ENCODE measurements around the gene TNS3.

TNS3 gene

DNA sequence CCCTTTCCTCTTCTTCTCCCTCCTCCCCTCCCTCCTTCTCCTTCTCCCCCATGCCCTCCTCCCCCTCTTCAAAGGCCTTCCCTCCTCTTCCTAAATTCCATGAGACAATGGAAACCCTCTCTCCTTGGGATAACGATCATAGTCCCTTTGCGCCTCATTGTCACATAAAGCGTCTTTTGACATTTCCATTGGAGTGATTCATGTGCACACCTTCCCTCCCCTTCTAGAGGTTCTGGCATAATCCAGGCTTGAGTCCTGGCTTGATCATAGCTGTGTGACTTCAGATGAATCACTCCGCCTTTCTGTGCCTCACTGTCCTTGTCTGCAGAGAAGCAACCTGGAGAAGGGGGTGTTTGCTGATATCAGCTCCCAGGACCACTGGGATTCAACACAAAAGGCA, 204.2 kb downstream of the TNS3 start:
- DNase-seq: no peak

DNA sequence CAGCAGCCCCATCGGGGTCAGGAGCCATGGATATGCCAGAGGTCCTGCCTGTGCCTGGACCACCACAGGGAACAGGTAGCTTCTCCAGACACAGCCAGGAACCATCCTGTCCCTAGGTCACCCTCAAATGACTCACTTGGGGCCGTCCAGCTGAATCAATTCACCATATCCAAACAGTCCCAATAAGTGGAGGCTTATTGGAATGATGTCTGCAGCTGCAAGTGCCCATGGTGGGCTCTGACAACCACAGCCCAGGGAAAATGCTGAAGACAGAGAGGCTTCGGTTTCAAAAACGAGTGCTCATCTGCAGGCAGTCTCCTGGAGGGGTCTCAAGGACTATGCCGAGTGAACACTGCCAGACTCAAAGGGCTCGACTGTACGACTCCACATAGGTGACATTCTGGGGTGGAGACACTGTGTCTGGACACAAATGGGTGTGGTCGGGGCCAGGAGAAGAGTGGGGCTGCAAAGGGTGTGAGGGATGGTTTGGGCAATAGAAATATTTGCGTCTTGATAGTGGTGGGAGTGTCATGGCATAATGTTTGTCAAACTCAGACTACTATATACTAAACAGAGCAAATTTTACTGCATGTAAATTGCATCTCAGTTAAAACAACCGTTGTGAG, 204.8 kb downstream of the TNS3 start:
- DNase-seq: no peak

DNA sequence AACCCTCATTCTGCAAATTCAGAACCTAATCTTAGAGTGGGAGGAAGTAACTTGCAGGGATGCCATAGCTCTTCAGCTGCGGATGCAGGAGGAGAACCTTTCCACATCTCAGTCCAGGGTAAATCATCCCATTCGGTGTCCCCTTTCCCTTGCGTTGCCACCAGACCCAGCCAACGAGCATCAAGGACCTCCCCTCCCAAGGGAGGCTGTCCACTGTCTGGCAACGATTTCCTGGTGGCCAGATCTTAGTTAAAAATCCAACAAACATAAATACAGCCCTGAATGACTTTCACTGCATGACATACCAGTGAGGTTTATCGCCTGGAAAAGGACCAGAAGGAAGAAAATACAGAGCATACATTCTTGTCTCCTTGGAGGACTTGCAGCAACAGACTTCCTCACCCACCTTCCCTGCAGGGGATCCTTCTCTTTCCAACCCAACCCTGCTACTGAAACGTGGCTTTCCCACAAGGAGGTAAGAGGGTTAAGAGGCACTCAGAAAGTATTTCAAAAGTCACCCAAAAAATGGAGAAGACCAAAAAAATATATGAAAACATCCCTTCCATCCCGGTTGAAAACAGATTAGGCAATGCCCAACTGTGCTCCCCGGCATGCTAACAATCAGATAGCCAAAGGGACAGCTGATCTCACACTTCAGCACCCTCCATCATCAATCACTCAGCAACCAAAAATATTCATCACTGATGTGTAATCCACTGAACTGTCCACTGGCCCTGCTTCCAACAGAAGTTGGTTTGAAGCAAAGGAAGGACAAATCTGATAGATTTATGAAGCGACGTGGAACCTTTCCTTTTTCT, 206.6 kb downstream of the TNS3 start:
- DNase-seq: peak; percentile 83

DNA sequence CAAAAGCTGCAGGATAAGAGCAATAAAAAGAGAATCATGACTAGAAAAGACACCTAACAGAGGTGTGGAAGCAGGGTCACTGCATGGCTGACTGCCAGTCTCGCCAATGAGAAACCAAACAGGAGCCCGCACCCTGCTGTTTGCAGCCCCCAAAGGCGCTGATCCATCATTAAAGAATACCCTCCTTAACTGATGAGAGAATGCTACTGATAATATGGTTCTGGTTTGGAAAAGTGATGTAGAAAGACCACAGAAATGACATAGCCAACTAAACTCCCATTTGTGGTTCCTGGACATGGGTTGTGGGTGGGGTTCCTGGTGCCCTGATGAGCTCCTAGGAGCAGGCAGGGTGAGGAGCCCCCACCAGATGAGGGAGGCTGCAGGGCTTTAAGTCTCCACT, 207.4 kb downstream of the TNS3 start:
- no peak for DNase-seq

DNA sequence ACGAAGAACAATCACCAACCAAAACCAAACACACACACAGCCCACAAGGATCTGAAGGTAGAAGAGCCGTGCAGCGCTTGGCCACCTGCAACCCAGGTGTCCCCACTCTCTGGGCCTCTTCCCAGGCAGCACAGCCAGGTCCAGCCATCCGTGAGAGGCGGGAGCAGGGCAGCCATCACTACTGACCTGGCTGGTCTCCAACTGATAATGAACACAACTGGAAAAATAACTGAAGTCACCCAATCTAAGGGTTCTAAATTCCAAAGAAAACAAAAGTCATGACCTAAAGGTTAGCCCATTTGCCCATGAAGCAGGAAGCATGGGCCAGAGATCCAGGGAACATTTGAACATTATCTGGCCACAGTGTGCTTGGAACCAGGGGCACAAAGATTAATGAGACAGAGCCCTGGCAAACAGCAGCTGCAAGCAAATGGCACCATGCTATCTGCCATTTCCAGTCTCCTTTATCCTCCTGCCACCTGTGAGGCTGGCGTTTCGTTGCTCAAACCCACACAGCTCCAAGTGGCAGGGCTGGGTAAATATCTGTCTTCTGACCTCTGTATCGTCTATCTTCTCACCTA, 207.9 kb downstream of the TNS3 start:
- DNase-seq: no peak

DNA sequence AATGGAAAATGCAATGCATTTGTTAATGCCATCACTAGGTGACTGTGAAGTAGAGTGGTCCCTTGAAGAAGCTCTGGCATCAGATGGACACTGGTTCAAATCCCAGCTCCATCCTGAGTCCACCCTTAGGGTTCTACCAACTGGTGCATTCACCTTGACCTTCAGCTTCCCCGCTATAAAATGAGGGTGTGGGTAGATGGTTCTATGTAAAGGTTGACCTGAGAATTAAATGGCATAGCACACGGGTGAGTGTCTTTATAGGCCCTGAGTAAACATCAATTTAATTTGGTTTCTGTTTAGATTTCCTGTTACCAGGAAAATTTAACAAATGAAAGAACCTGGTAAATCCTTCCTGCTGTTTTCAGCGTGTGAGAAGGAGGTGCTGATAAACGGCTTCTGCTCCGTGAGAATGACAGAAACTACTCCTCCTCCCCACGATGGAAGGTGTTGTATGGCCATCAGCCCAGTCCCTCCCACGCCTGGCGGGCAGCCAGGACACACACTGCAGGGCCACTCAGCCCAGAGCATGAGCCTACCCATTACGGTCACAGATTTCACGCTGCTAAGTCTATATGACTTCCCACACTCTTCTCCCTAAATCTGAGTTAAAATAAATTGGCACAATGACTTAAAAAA, 210.1 kb downstream of the TNS3 start:
- peak; percentile 86 for DNase-seq

DNA sequence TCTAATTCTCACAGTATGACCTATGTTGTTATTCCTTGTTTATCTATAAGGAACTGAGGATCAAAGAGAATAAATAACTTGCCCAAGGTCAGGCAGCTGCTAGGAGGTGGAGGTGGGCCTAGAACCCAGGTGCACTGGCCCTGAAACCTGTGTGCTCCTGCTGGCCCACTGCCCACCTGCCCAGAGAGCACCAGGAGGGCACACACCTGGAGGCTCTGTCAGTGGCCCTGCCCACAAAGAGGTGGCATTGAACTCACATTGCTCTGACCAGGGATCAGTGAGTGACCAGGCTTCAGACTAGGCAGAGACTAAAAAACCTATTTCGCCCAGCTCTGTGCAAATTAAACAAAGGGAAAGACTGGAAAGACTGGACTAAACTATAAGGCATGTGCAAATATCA, 210.6 kb downstream of the TNS3 start:
- DNase-seq: no peak

DNA sequence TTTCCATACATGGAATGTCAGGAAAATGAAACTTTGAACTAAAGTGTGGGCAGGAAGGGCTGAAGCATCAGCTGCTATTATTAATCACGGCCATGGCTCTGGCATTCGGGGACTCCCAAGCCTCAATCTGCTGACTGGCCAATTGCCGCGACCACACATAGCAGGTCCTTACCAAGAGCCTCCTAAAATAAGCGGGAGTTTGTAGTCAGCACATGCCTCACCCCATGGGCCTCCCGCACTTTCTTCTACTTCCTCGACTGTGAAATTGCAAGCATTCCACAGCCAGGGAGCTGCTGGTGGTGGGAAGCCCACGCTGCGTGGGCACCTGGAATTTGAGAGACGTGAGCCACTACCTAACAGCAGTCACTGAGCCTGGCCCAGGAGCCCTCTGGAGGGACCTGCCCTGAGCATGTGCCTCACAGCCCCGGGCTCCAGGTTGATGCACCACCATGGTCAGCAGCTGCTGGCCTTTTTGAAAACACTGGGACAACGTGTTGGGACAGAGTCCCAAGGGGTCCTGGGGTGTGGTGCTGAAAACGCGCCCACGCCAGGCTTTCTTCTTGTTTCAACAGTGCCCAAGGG, 211.4 kb downstream of the TNS3 start:
- peak; percentile 97 for DNase-seq

DNA sequence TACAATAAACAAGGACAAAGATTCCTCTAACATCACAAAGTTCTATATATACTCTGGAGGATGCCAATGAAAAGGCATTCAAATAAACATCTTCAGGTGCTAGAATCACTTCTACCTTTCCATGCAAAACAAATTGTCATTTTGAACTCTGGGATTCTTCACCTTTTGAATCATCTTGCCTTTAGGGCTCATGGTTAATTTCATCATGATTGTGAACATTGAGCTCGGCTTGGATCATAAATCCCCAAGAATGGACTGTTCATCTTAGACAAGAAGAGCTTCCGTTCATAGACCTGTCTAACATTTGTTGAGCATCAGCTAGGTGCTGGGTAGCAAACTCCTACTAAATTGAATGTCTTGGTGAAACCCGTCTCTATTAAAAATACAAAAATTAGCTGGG, 212.2 kb downstream of the TNS3 start:
- DNase-seq: no peak

DNA sequence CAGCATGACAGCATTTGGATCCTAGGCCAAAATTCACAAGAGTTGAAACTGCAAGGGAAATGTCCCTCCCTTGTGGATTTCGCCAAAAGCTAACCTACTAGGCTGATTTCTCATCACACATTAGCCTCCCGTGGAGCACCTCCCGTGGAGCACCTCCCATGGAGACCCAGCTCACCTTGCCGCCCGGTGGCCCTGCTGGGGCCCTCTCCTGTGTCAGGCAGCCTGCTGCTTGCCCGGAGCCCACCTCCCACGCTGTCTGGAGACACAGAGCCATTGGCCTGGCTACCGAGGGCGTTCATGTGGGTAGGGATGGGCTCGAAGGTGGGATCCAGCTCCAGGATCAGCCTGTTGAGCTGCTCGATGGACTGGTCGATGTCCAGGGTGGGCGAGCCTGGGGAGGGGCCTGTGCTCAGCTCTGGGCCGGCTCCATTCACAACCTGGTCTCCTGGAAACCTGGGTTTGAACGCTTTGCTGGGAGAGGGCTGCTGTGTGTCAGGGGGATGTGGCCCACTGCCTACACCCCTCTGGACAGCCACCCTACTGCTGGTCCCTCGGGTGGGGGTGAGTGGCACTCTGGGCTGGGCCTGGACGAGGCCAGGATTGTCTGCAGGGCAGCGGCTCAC, 213.6 kb downstream of the TNS3 start:
- no peak for DNase-seq

DNA sequence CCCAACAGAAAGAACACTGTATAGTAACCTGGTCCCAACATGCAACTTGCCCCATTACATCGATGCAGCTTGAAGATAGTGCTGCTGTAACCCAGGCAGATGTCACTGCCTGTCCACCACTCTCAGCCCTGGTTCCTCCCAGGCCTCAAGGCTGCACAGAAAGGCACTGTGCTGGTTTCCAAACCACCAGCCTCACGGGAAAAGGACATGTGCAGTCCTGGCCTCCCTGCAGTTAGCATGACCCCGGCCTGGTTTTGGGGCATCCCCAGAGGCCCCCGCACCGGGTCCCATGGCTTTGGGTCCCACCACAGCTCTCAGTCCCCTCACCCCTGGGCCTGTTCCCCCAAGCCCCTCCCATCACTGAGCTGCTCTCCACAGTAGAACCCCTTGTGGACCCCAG, 214.5 kb downstream of the TNS3 start:
- no peak for DNase-seq

DNA sequence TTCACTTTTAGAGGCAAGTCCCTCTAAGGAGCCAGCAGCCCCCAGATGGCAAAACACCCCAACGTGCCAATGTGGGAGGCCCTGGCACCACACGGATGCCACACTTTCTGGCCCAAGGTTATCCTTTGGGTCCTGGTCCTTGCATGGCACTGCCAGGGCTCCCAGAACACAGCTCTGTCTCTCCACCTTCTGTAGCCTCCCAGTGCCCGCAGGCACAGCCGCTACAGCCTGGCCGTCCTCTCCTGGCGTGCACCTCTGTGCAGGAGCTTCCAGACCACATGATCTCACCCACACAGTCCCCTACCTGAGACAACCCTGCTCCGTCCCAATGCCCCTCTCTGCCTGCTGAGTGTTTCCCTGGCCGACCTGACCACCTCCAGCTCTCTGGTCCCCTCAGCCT, 215.0 kb downstream of the TNS3 start:
- no peak for DNase-seq

DNA sequence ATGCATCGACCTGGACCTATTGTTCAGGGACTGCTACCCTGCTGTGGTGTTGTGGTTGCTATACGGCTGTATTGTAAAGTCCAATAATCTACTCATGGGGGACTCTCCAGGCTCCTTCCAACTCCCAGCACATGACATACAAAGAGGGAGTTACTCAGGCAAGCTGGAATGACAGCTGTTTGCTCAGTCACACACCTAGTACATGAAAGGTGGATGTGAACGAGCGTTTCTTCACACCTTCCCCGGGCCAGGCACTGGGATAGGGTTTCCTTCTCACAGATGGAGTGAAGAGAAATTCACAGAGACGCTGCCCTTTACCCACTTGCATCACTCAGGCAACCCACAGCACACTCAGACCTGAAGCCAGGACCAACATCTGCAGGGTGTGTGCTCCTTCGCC, 215.7 kb downstream of the TNS3 start:
- no peak for DNase-seq

DNA sequence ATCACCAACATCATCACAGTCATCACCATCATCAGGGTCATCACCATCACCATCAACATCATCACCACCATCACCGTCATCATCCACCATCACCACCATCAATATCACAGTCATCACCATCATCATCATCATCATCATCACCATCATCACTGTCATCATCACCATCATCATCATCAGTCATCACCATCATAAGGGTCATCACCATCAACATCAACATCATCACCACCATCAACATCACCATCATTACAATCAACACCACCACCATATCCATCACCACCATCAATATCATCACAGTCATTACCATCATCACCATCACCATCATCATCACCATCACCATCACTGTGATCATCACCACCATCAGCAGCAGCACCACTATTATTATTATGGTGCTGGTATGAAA, 218.9 kb downstream of the TNS3 start:
- DNase-seq: no peak

DNA sequence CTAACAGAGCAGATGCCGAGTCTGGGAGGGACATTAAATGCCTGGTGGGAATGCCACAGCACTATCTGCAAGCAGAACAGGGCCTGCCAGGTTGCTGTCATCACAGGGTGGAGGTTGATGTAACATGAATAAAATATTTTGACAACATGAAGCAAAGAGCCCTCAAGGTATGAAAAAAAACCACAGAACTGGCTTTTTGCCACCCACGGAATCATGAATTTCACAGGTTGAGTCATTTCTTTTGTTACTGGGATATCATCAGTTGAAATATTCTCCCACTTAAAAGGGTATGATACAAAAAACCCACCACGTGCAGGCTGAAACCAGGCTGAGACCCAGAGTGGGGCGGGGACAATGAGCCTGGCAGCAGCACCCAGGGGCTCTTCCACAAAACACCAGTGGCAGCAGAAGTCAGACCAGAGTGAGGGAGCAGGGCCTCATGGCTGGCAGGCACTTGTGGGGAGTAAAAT, 220.1 kb downstream of the TNS3 start:
- DNase-seq: peak; percentile 91

DNA sequence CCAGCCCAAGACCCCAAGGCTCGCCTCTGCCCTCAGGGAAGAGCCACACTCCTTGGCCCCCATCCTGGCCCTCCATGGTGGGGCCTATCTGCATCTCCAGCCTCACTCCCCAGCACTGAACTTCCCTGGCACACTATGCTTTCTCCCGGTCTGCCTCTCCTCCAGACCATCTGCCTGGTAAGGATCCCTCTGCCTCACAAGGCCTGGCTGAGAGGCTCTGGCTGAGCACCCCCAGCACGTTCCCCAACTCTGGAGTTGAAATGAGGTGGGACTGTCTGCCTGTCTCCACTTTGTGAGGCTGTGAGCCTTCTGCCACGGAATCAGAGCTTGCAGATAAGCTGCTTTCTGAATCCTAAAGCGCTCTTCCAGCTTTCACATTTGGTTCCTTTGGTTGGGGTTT, 220.7 kb downstream of the TNS3 start:
- no peak for DNase-seq

DNA sequence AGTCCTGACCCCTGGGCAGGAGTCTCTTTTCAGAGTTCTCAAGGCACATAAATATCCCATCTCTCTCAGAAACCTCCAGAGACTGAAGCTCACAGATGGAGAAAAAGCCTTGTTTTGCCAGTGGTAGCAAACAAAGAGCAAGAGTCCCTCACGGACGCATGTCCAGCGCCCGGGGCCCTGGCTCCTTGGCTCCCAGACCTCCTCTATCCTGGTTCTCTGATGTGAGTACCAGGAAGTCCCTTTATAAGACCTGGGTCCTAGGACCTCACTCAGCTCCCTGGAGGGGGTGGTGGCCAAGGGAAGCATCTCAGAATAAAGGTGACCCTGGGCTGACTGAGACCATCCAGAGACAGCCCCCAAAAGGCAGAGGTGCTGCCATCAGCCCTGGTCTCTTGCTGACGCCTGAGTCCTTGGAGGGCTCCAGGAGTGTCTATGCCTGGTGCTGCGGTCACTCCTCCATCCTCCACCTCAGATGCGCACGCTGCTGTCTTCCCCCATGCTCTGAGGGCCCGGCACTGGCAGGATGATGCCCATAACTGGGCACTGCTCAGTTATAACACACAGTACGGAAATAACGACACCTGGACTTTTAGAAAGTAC, 221.5 kb downstream of the TNS3 start:
- DNase-seq: no peak

DNA sequence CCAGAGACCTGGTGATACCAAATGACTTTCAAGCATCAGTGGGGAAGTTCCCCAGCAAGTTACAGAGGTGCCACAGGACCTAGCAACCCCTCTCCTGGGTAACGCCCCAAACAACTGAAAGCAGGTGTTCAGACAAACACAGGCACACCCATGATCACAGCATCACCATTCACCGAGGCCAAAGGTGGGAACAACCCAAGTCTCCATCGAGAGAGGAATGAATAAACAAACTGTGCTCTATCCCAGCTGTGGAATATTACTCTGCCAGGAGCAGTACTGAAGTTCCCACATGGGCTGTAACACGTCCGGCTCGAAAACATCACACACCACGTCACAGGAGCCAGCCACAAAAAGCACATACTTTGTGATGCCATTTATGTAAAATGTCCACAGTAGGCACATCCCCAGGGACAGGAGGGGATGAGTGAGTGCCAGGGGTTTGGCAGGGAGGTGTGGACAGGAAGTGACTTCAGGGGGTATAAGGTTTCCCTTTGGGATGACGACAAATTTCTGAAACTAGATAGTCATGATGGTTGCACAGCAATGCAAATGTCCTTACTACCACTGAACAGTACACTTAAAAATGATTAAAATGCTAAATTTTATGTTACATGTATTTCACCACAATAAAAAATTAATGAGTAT, 222.8 kb downstream of the TNS3 start:
- DNase-seq: no peak

DNA sequence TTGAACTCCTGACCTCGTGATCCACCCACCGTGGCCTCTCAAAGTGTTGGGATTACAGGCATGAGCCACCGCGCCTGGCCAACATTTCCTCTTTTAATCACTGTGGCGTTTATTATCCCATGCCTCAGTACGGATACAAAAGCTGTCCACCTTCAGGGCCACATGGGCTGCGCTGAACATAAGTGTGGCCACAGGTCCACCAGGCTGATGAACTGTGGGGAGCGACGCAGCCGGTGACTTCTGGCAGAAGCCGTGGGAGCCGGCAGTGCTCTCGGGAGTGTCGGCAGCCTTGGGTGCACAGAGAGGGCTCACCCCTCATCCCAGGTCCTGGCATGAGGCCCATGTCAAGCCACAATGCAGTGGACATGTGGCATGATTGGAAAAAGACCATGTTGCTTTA, 223.6 kb downstream of the TNS3 start:
- DNase-seq: no peak

DNA sequence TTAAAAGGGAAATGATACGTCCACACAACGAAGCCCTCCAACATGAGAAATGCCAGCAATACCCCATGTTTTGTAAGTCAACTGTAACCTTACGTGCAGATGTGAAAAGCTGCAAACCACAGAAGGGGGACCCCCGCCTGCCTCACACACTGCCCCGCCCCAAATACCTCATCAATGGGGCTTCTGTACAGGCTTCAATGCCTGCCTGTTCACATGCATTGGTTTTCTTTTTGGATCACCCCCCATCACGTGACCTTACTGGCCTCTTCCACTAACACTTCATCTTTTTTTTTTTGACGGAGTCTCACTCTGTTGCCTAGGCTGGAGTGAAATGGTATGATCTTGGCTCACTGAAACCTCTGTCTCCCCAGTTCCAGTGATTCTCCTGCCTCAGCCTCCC, 224.0 kb downstream of the TNS3 start:
- no peak for DNase-seq

DNA sequence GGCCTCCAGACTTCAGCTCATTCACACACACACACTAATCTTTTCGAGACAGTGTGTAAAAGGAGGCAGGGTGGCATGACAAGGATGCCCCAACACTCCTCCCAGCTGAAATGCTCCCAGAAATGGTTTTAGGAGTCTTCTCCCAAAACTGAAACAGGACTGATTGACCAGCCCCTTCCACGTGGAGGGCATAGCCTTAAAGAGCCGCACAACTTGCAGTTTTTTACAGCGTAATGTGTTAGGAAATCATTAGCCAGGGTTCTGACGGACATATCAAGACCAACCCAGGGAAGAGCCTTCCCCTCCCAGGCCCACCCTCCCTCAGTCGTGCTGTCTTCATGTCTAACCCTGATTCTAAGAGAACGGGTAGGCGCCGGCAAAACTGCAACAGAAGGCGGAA, 224.6 kb downstream of the TNS3 start:
- DNase-seq: no peak

DNA sequence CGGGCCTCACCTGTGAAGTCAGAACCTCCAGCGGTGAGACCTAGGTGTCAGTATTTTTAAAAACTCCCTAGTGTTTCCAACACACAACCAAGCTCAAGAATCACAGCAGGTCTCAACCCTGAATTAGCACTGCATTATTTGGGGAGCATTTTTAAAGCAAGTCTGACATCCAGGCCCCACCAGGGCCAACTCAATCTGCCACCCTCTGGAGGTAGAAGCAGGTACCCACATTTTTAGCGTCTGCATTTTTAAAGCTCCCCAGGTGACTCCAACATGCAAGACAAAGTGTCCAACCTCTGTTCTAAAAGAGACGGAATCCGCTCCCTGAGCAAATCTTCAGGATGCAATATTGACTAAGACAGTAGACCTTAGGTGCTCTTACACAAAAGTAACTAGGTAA, 225.7 kb downstream of the TNS3 start:
- no peak for DNase-seq
